Fibroblast of villous mesenchyme (primary cell): ENCODE measurements around the gene SPAG7. TPM values are rescaled to one million over a fixed set of nuclear protein-coding genes. Genes with fewer than 3 reads are reported as not detected.
A peak's percentile ranks its signal among the peaks of the same experiment; 100 is the strongest.

Experiments used
- DNase-seq: peaks from one replicate; pipeline ENCODE4 v3.0.0-alpha.2; 2010; ENCODE audit warnings: low read depth
- H3K4me3 ChIP-seq: 2 replicates; pipeline ENCODE4 v1.5.1; 2011; ENCODE audit warnings: low read depth, mild to moderate bottlenecking, low read length
- CTCF ChIP-seq: IDR thresholded peaks from 2 replicates; pipeline ENCODE4 v1.5.1; 2012; ENCODE audit warnings: low read depth, mild to moderate bottlenecking, low read length; ENCODE audit not compliant: insufficient read depth
- total RNA-seq: library from RNA; depleted of rRNA; stranded (reverse); fragments of >200 nt; gene quantifications from 2 replicates; pipeline ENCODE4 v1.2.3, GENCODE V29; 2012

The SPAG7 gene
- total RNA-seq, 1 donor: 34.5 TPM

GRCh38 chr17:4999430-5000093, 31.9 kb upstream of the SPAG7 start:
- no peak for TF ChIP-seq CTCF
- no peak for DNase-seq
- H3K4me3 ChIP-seq: peak overlapping the region; percentile 84

GRCh38 chr17:4998732-4999429, 31.3 kb upstream of the SPAG7 start:
- TF ChIP-seq CTCF: no peak
- DNase-seq: no peak
- H3K4me3 ChIP-seq: peak overlapping the region; percentile 84

GRCh38 chr17:4998027-4998731, 30.6 kb upstream of the SPAG7 start:
- TF ChIP-seq CTCF: no peak
- peak overlapping the region; percentile 84 for H3K4me3 ChIP-seq
- peak; percentile 39 for DNase-seq

- peak; percentile 90 for DNase-seq
- TF ChIP-seq CTCF: no peak
- H3K4me3 ChIP-seq: peak within 1 kb of the TSS; percentile 84
Measured at GRCh38 chr17:4997302-4998026, 29.8 kb upstream of the SPAG7 start, which contains the start of the genes INCA1 and KIF1C. INCA1 (minus strand) TSS chr17:4997522; CDS start chr17:4994437, 3,085 bp downstream. KIF1C (plus strand) TSS chr17:4997950; CDS start chr17:5000247, 2,297 bp downstream.

- no peak for TF ChIP-seq CTCF
- no peak overlapping the region for H3K4me3 ChIP-seq
- DNase-seq: no peak
Measured at GRCh38 chr17:4994081-4994595, 26.5 kb upstream of the SPAG7 start.
